Stomach smooth muscle (tissue), 2 donors: ENCODE results near the gene AHNAK.
"Not testable (repeated sequence)": the region's sequence is repeated elsewhere in the genome, so short reads cannot be mapped to it uniquely, and the experiment has no call there.

Source experiments
- H3K27ac ChIP-seq: one replicate; pipeline ENCODE4 v1.7.0; 2013; ENCODE audit warnings: mild to moderate bottlenecking, low read length, inconsistent platforms
- H3K27me3 ChIP-seq, 2 donors: one replicate each; pipeline ENCODE4 v1.7.0; 2013; ENCODE audit warnings: low read length in 2 of 2; ENCODE audit not compliant: insufficient read depth in 2 of 2, control insufficient read depth in 1 of 2
- H3K36me3 ChIP-seq, 2 donors: one replicate each; pipeline ENCODE4 v1.7.0; 2013; ENCODE audit warnings: low read length in 2 of 2; ENCODE audit not compliant: control insufficient read depth in 2 of 2, insufficient read depth in 2 of 2
- H3K4me1 ChIP-seq: one replicate; pipeline ENCODE4 v1.7.0; 2013; ENCODE audit warnings: low read length; ENCODE audit not compliant: control insufficient read depth, insufficient read depth
- H3K4me3 ChIP-seq, 2 donors: one replicate each; pipeline ENCODE4 v1.7.0; 2013; ENCODE audit warnings: low read length in 2 of 2
- H3K9ac ChIP-seq, 2 donors: one replicate each; pipeline ENCODE4 v1.7.0; 2013; ENCODE audit warnings: low read length in 2 of 2, mild to moderate bottlenecking in 1 of 2
- H3K9me3 ChIP-seq, 2 donors: one replicate each; pipeline ENCODE4 v1.7.0; 2013; ENCODE audit warnings: low read length in 2 of 2; ENCODE audit not compliant: control insufficient read depth in 2 of 2
- donor health status: healthy.
- donor health status: Pancreatic carcinoma.

Gene AHNAK

DNA sequence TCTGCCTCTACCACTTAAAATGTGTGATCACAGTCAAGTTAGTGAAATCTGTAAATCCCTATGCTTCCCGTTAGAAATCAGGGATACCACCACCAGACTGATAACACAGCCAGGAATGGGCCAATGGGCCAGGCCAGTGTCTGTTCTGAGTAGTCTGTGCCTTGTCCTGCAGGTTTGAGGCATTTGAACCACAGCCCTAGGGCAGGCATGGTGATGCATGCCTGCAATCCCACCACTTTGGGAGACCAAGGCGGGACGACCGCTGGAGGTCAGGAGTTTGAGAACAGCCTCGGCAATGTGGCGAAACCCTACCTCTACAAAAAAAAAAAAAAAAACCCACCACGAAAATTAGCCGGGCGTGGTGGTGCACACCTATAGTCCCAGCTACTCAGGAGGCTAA lies 12.1 kb upstream of the AHNAK start:
- H3K4me3 ChIP-seq, result no peak overlapping the region
- H3K36me3 ChIP-seq, result peaks cover 22 to 24% of the 10 kb centered on the region in 2 donors
- no peaks in the 10 kb centered on the region for H3K9me3 ChIP-seq
- H3K4me1 ChIP-seq, result peaks cover 51% of the 10 kb centered on the region
- peak overlapping the region; percentile 24 for H3K27ac ChIP-seq
- H3K27me3 ChIP-seq, result no peaks in the 10 kb centered on the region
- H3K9ac ChIP-seq, result no peak overlapping the region

DNA sequence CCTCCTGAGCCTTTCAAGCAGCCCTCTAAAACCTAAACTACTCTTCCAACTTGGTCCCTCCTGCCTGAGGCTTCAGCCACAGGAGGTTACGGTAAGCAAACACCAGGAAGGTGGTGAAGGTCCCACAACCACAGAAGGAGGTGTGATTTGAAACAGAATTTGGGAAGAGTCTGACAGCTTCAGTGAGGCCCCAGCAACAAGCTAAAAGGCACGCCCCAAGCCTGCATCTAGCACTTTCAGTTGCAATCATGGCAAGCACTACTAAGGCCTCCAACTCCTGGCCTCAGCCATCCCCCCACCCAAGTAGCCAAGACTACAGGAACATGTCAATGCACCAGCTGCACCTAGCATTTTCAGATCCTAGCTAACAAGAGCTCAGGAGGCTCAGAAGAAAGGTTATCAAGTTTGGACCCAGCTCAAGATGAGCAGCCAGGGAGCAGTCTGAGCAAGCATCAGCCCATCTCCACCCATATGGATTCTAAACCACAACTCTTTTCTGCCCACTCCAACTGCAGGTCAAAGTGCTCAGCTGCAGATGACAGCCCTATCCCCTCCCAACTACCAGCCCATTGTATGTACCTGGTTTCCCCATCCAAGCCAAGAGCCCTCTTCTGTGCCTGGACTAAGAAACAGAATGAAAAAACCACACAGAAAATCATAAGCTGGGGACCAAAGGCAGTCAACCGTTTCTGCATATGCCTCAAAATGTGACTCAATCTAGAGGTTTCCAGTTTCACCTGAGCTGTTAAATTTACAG lies 10.4 kb upstream of the AHNAK start:
- Histone ChIP-seq H3K27ac (peak overlapping the region; percentile 99), H3K4me1 (peaks cover 68% of the 10 kb centered on the region), H3K36me3 (peaks cover 16% of the 10 kb centered on the region in 2 donors), H3K9ac (peak overlapping the region in 1 of 2 donors; percentile 51), H3K9me3 (no peaks in the 10 kb centered on the region), H3K4me3 (peak overlapping the region in 1 of 2 donors; percentile 65), H3K27me3 (no peaks in the 10 kb centered on the region)

DNA sequence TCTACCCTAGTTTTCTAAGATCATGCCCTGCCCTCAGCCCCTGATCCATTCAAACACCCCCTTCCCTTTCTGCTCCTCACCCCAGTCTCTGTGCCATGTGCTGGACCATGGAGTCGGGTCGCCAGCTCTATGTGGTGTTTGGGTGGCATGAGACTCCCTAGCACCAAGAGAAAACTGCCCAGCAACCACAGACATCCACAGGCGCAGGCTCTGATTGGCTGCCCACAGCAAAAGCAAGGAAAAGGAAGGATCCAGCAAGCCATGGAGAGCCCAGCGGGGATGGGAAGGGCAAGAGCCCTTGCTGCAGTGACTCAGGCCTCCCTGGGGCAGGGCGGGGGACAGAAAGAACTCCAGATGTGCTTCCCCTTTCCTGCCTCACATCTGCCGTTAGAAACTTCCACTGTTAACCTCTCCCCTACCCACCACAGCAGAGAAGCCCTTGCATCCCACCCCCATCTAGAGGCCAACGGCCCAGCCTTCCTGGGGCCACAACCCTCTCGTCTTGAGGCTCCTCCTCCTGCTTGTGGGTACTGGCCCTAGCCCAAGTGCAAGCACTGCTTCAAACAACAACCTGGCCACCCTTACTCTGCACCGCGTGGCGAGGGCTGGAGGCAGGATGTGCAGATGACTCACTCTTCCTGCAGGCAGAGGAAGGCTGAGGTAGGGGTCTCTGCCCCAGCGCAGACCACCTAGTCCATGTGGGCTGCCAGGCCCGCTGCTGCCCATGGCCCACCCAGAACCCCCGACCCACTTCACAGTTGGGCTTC lies 9.7 kb upstream of the AHNAK start:
- Histone ChIP-seq H3K4me1 (peaks cover 74% of the 10 kb centered on the region), H3K36me3 (peaks cover 13 to 15% of the 10 kb centered on the region in 2 donors), H3K4me3 (peak overlapping the region; percentile 39 to 65), H3K27me3 (no peaks in the 10 kb centered on the region), H3K9me3 (no peaks in the 10 kb centered on the region), H3K9ac (peak overlapping the region; percentile 42 to 51), H3K27ac (peak overlapping the region; percentile 99)

DNA sequence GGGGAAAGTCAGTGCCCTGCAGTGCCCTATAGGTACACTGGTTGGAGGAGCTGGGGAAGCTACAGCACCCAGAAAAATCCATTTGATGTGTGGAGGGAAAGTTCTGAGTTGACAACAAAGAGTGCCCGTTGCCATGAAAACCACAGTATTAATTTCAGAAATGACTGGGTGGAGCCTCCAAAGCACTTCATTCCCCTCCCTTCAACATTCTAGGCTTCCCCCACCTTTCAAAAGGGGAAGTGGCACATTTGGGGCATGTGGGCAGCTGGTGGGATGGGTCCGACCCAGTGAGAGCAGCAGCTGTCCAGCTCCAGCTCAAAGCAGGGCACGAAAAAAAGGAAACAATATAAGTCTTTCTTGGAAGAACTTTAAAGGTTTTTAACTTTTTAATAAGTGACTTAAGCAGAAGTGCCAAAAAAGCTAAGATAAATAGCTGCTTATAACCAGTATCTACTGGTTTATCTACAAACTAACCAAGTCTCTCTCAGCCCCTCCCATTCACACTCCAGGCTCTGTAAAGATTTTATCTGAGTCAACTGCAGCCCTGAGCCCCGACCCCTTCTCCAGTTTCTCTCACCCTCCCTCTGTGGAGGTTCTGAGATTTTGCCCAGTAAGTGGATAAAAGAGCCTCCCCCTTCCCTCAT lies 9.0 kb upstream of the AHNAK start:
- Histone ChIP-seq H3K9ac (peak overlapping the region; percentile 42 to 51), H3K27me3 (no peaks in the 10 kb centered on the region), H3K36me3 (peaks cover 13 to 15% of the 10 kb centered on the region in 2 donors), H3K4me1 (peaks cover 76% of the 10 kb centered on the region), H3K4me3 (peak overlapping the region; percentile 39 to 65), H3K9me3 (no peaks in the 10 kb centered on the region), H3K27ac (peak overlapping the region; percentile 99)

DNA sequence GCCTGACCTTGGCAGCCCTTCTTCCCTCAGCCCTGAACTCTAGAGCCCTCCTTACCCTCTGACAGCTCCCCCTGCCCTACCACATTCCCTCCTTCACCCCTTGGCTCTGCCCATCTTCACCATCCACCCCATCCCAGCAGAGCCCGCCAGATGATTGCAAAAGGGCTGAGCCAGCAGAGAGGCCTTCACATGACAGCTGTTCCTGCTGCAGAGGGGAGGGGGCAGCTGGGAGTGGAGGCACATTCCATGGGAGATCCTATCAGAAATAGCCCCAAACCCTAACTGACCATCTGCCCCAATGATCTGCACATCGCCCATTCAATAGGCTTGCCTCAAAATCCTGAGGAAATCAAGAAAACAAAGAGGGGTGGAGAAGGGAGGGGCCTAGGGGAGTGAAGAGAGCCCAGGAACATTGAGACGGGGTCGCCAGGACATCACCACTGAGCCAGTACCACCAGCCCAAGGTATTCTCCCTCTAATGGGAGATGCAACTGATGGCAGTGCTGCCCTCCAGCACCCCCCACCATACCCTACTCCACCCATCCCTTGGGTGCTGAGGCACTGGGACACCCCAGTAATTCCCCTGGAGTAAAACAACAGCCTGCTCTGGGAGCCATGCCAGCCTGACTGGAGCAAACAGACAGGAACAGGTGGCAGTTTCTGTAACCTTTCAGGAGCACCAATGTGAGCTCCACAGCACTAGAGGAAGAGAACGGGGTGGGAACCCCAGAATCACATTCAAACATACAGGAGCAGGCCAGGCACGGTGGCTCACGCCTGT lies 8.0 kb upstream of the AHNAK start:
- peak overlapping the region in 1 of 2 donors; percentile 29 for H3K4me3 ChIP-seq
- H3K9ac ChIP-seq, result peak overlapping the region in 1 of 2 donors; percentile 89
- H3K27ac ChIP-seq, result peak overlapping the region; percentile 99
- H3K27me3 ChIP-seq, result no peaks in the 10 kb centered on the region
- peaks cover 8 to 9% of the 10 kb centered on the region in 2 donors for H3K36me3 ChIP-seq
- H3K4me1 ChIP-seq, result peaks cover 71% of the 10 kb centered on the region
- H3K9me3 ChIP-seq, result no peaks in the 10 kb centered on the region

DNA sequence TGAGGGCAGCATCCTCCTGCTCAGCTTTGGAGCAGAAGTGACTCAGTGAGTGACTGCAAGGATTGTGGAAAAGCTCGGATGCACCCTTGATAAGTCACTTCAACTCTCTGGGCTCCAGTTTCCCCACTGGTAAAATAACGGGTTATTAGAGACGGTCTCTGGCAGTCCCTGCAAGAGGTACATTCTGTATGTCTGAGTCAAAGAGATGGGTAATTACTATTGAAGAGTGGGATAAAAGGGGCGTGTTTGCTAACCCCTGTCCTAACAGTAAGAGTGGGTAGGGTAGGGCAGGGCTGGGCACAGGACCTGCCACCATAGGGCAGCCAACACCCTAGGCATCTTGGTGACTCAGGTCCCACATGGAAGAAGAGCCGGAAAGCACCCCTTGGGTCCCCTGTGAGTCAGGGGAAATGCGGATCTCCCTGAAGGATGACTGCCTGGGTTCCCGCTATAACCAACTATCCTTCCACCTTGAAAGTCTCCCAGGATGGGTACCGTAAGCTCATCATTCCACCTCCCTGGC lies 7.3 kb upstream of the AHNAK start:
- H3K27me3 ChIP-seq, result no peaks in the 10 kb centered on the region
- peak overlapping the region; percentile 87 to 89 for H3K9ac ChIP-seq
- H3K9me3 ChIP-seq, result no peaks in the 10 kb centered on the region
- H3K27ac ChIP-seq, result peak overlapping the region; percentile 99
- H3K4me1 ChIP-seq, result peaks cover 70% of the 10 kb centered on the region
- peaks cover 3% of the 10 kb centered on the region in 2 donors for H3K36me3 ChIP-seq
- peak overlapping the region; percentile 69 to 71 for H3K4me3 ChIP-seq

DNA sequence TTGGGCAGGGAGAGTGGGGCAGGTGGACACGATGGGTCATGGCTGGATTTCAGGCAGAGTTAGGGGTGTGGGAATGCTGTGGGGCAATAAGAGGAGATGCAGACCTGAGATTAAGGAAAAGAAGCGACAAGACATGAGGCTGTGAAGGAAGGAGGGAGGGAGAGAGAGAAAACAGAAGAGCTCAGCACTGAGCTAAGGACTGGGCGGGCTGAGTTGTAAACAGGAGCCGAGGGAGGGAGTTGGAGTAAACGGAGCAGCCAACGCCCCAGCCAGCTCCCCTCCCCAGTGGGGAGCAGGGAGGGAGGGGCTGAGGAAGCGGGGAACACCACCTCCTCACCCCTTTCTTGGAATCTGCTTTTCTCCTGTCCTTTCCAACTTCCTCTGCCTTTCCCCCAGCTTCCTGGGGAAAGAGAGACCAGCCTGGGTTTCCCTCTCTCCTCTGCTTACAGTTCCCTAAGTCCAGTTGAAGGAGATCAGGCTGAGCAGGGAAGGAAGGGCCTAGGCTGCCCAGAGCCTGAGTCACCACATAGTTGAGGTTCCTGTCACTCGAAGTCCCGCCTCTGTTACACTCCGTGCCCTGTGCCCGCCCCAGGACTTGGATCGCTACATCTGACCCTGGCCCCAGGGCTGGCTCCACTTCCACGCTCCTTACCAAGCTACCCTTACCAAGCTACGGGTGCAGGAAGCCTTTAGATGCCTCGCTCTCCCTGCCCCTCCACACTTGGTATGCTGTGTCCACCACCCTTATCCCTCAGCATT lies 6.7 kb upstream of the AHNAK start:
- H3K4me3 ChIP-seq, result peak overlapping the region; percentile 69 to 71

DNA sequence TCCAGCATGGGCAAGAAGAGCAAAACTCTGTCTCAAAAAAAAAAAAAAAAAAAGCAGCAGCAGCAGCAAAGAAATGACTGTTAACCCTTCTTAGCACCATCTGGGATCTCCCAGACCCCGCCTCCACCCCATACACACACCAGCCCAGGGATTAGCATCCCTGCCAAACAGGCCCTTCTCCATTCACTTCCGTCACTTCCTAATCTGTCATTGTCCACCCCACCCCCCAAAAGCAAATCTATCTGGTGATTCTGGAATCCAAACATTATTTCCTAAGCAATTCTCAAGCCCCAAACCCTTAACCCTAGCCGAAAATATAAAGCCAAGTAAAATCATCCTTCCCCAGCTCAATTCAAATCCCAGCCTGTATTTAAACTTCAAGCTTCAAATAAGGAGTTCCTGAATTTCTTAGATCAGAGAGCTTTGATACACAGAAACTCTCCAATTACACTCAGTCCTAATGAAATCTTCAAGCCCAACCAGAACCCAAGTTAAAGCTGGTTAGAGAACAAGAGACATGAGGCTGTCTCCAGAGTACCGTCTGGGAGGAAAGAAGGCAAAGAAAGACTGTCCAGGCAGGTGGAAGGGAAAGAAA lies 6.0 kb upstream of the AHNAK start:
- peak overlapping the region; percentile 87 to 89 for H3K9ac ChIP-seq
- peak overlapping the region; percentile 99 for H3K27ac ChIP-seq
- H3K4me1 ChIP-seq, result peaks cover 83% of the 10 kb centered on the region
- no peaks in the 10 kb centered on the region for H3K9me3 ChIP-seq
- peak overlapping the region; percentile 69 to 71 for H3K4me3 ChIP-seq
- H3K36me3 ChIP-seq, result no peaks in the 10 kb centered on the region
- H3K27me3 ChIP-seq, result no peaks in the 10 kb centered on the region

More for the DNA sequence above, 6.7 kb upstream of the AHNAK start:
- H3K27me3 ChIP-seq, result no peaks in the 10 kb centered on the region
- H3K9me3 ChIP-seq, result no peaks in the 10 kb centered on the region
- no peaks in the 10 kb centered on the region for H3K36me3 ChIP-seq
- peak overlapping the region; percentile 99 for H3K27ac ChIP-seq
- peak overlapping the region; percentile 87 to 89 for H3K9ac ChIP-seq
- H3K4me1 ChIP-seq, result peaks cover 77% of the 10 kb centered on the region

DNA sequence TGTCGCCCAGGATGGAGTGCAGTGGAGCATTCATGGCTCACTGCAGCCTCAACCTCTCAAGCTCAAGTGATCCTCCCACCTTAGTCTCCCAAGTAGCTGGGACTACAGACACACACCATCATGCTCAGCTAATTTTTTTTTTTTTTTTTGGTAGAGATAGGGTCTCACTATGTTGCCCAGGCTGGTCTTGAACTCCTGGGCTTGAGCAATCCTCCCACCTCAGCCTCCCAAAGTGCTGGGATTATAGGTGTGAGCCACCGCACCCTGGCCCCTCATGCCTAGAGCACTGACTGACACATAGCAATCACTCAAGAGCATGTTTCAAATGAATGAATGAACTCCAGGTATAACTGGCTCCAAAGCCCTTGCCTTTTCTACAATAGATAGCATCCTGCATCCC lies 3.9 kb upstream of the AHNAK start:
- H3K4me1 ChIP-seq, result peaks cover 69% of the 10 kb centered on the region
- H3K27ac ChIP-seq, H3K36me3 ChIP-seq, H3K9me3 ChIP-seq, H3K27me3 ChIP-seq, H3K4me3 ChIP-seq, H3K9ac ChIP-seq: not testable (repeated sequence)
